ENCODE data around the gene PCIF1. TPM values are rescaled to one million over a fixed set of nuclear protein-coding genes. Genes with fewer than 3 reads are reported as not detected.

PCIF1 gene
- total and polyA plus RNA-seq, 9 of the 15 experiments (the other 6 are each of a cell fraction or from before 2014, with no cell fraction given) = 5.8 to 29.4 (median 11.3) TPM

DNA sequence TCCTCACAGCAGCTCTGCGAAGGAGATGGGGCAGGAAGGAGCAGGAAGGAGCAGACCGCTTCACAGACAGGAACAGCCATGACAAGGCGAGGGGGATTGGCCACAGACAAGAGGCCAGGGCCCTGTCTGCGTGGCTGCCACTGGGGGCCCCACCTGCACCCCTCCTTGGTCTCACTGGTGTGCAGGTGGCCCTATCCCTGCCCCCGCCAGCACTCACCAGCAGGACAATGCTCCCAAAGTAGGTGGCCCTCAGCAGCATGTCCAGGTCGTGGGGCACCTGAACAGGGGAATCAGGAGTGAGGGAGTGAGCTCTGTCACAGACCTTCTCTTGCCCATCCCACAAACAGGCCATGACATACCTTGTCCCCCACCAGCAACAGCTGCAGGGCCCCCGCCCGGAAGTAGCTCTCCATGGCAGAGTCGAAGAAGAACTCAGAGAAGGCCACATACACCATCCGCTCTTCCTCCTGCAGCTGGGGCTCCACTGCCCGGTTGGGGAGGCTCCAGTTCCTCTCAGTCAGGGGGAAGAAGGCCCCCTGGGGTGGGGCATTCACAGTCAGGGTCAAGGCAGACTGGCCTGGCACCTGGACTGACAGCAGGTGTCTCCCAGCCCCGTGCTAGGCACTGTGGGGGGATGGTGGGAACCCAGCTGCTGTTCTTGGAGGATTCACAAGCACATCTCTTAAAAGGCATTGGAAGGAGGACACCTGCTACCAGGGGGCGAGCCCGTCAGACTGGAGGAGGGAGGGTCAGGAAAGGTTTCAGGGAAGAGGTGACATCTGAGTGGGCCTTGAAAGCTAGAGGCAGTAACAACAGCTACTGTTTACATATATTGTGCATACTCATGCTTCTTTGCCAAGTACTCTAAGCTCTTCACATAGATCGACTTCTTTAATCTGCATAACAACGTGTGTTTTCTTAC, 29.6 kb upstream of the PCIF1 start:
- no TSS peak for BruUV-seq (replicated peaks)
- intact Hi-C loops (cut with micrococcal nuclease) = no loop called here
- ChIA-PET POLR2A (interaction anchor here (0.6 to 2.4 kb wide), 9 partner anchors 11 to 1451 kb away, joined by 3 to 9 read pairs (median 4); partner anchors contain the start of genes PCIF1, SNX21 and ZSWIM1), CTCF (ENCODE audit: low intra/inter-chr PET ratio) (no interaction called here)
- Histone ChIP-seq H3K4me2 (ENCODE audit: insufficient read depth, low read length) (no peak overlapping the region), H3K9me1 (ENCODE audit: control insufficient read depth, insufficient read depth, low read length) (no peaks in the 10 kb centered on the region), H2AFZ (ENCODE audit: low read depth, low read length) (no peak overlapping the region), H3K4me1 (replicated peaks in 1 of 2; ENCODE audit: control insufficient read depth in 2 of 2, insufficient read depth in 2 of 2, low read length in 2 of 2) (peaks cover 9 to 29% of the 10 kb centered on the region in 2 experiments), H3K9me3 (replicated peaks; ENCODE audit: control insufficient read depth, insufficient read depth, low read depth, low read length) (no peaks in the 10 kb centered on the region), H3K36me3 (ENCODE audit: control insufficient read depth, insufficient read depth, low read length) (peaks cover 24% of the 10 kb centered on the region; the same call in 2 of the 3 replicates), H3K27ac (ENCODE audit: extremely low read depth, low read depth, low read length) (no peak overlapping the region), H3K9ac (ENCODE audit: insufficient read depth in 1 of 2, low read depth in 2 of 2, low read length in 2 of 2) (peak overlapping the region in 1 of 2 experiments; percentile 77; a peak in 2 of 4 replicates), H3K4me3 (no peak overlapping the region), H4K20me1 (replicated peaks; ENCODE audit: control insufficient read depth, insufficient read depth, low read length) (no peaks in the 10 kb centered on the region), H3K79me2 (ENCODE audit: control insufficient read depth, insufficient read depth, low read length) (peaks cover 9% of the 10 kb centered on the region), H3K27me3 (ENCODE audit: control insufficient read depth in 2 of 2, insufficient read depth in 2 of 2, low read length in 2 of 2) (no peaks in the 10 kb centered on the region)
- DNase-seq (ENCODE audit: extremely low read depth in 1 of 4, low spot score in 3 of 4) (no peak), FAIRE-seq (no peak), ATAC-seq (no peak; the same call in 2 of the 3 replicates)
- TF ChIP-seq ZNF217 (CRISPR knock-in tag; IDR thresholded peaks at IDR 0.05) (0 out of 2 replicates have a peak, but pooled peaks have one; percentile 36), ZNF347 (CRISPR knock-in tag; IDR thresholded peaks at IDR 0.05; ENCODE audit: low read depth) (no peak)
- in situ Hi-C loops (cut with MboI) = no loop called here
- 73% methylated on average over 16 of the region's 16 CpGs for WGBS (ENCODE audit: insufficient coverage, low coverage, missing lambda C conversion rate)

DNA sequence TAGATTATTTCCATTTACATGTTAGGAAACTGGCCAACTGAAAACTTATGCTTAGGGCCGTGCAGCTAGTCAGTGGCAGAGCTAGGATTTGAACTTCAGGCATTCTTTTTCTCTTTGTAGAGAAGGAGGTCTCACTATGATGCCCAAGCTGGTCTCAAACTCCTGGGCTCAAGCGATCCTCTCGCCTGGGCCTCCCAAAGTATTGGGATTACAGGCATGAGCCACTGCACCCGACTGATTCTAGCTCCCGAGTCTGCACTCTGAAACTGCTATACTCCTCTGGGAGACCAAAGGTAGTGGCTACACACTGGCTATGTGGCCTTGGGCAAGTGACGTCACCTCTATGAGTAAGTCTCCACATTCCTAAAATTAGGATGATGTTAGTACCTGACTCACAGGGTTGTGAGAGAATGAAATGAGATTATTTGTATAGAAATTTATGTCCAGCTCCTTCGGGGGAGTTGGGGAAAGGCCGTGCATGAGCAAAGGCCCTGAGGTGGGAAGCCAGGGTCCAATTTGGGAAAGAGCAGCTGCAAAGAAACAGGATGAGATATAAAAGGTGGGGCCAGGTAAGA, 28.9 kb upstream of the PCIF1 start:
- DNase-seq (ENCODE audit: extremely low read depth in 1 of 4, low spot score in 3 of 4) (no peak), ATAC-seq (no peak), FAIRE-seq (no peak)
- H3K4me3 ChIP-seq = no peak overlapping the region
- H2AFZ ChIP-seq (ENCODE audit: low read depth, low read length) = no peak overlapping the region
- peaks cover 16 to 36% of the 10 kb centered on the region in 2 experiments for H3K4me1 ChIP-seq (replicated peaks in 1 of 2; ENCODE audit: control insufficient read depth in 2 of 2, insufficient read depth in 2 of 2, low read length in 2 of 2)
- peaks cover 22% of the 10 kb centered on the region; the same call in 2 of the 3 replicates for H3K36me3 ChIP-seq (ENCODE audit: control insufficient read depth, insufficient read depth, low read length)
- no peaks in the 10 kb centered on the region for H3K9me1 ChIP-seq (ENCODE audit: control insufficient read depth, insufficient read depth, low read length)
- POLR2A ChIA-PET = interaction anchor here (0.7 to 2.4 kb wide), 8 partner anchors 9 to 73 kb away, joined by 3 to 9 read pairs (median 4); partner anchors contain the start of genes PCIF1, SNX21 and ZSWIM1
- TF ChIP-seq ATF3 (IDR thresholded peaks at IDR 0.05) (peak; percentile 55), ATF3 (CRISPR knock-in tag; conservative IDR thresholded peaks at IDR 0.05) (no peak), MTF1 (CRISPR knock-in tag; IDR thresholded peaks at IDR 0.05; ENCODE audit: borderline replicate concordance) (no peak)
- H3K27me3 ChIP-seq (ENCODE audit: control insufficient read depth in 2 of 2, insufficient read depth in 2 of 2, low read length in 2 of 2) = no peaks in the 10 kb centered on the region
- H3K9ac ChIP-seq (ENCODE audit: insufficient read depth in 1 of 2, low read depth in 2 of 2, low read length in 2 of 2) = no peak overlapping the region
- WGBS (ENCODE audit: insufficient coverage, low coverage, missing lambda C conversion rate) = 72% methylated on average over 8 of the region's 8 CpGs
- CTCF ChIA-PET (ENCODE audit: low intra/inter-chr PET ratio) = no interaction called here
- intact Hi-C loops (cut with micrococcal nuclease) = no loop called here
- H3K27ac ChIP-seq (ENCODE audit: extremely low read depth, low read depth, low read length) = no peak overlapping the region
- no peaks in the 10 kb centered on the region for H3K9me3 ChIP-seq (replicated peaks; ENCODE audit: control insufficient read depth, insufficient read depth, low read depth, low read length)
- peaks cover 12% of the 10 kb centered on the region for H3K79me2 ChIP-seq (ENCODE audit: control insufficient read depth, insufficient read depth, low read length)
- in situ Hi-C loops (cut with MboI) = no loop called here
- no TSS peak for BruUV-seq (replicated peaks)
- H3K4me2 ChIP-seq (ENCODE audit: insufficient read depth, low read length) = no peak overlapping the region
- no peaks in the 10 kb centered on the region for H4K20me1 ChIP-seq (replicated peaks; ENCODE audit: control insufficient read depth, insufficient read depth, low read length)

Data from K562 (cell line).